ENCODE results near the gene DDX4.
"Not testable (repeated sequence)": the region's sequence is repeated elsewhere in the genome, so short reads cannot be mapped to it uniquely, and the experiment has no call there.

DNA sequence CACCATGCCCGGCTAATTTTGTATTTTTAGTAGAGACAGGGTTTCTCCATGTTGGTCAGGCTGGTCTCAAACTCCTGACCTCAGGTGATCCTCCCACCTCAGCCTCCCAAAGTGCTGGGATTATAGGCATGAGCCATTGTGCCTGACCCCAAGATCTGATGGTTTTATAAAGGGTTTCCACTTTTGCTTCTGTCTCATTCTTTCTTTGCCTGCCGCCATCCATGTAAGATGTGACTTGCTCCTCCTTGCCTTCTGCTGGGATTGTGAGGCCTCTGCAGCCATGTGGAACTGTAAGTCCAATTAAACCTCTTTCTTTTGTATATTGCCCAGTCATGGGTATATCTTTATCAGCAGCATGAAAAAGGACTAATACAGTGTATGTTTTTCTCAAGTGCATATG lies 18.8 kb upstream of the DDX4 start:
- TF ChIP-seq, protein P1, sequence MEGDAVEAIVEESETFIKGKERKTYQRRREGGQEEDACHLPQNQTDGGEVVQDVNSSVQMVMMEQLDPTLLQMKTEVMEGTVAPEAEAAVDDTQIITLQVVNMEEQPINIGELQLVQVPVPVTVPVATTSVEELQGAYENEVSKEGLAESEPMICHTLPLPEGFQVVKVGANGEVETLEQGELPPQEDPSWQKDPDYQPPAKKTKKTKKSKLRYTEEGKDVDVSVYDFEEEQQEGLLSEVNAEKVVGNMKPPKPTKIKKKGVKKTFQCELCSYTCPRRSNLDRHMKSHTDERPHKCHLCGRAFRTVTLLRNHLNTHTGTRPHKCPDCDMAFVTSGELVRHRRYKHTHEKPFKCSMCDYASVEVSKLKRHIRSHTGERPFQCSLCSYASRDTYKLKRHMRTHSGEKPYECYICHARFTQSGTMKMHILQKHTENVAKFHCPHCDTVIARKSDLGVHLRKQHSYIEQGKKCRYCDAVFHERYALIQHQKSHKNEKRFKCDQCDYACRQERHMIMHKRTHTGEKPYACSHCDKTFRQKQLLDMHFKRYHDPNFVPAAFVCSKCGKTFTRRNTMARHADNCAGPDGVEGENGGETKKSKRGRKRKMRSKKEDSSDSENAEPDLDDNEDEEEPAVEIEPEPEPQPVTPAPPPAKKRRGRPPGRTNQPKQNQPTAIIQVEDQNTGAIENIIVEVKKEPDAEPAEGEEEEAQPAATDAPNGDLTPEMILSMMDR (IDR thresholded peaks at IDR 0.05), result not testable (repeated sequence)
- not testable (repeated sequence) for TF ChIP-seq EZH2 (IDR thresholded peaks at IDR 0.05; ENCODE audit: borderline replicate concordance, insufficient read depth, low read depth, low read length, poor library complexity, severe bottlenecking)

Data from B cell (primary cell).